ENCODE data around the gene LEO1.
A peak's percentile ranks its signal among the peaks of the same experiment; 100 is the strongest.

Gene LEO1

DNA sequence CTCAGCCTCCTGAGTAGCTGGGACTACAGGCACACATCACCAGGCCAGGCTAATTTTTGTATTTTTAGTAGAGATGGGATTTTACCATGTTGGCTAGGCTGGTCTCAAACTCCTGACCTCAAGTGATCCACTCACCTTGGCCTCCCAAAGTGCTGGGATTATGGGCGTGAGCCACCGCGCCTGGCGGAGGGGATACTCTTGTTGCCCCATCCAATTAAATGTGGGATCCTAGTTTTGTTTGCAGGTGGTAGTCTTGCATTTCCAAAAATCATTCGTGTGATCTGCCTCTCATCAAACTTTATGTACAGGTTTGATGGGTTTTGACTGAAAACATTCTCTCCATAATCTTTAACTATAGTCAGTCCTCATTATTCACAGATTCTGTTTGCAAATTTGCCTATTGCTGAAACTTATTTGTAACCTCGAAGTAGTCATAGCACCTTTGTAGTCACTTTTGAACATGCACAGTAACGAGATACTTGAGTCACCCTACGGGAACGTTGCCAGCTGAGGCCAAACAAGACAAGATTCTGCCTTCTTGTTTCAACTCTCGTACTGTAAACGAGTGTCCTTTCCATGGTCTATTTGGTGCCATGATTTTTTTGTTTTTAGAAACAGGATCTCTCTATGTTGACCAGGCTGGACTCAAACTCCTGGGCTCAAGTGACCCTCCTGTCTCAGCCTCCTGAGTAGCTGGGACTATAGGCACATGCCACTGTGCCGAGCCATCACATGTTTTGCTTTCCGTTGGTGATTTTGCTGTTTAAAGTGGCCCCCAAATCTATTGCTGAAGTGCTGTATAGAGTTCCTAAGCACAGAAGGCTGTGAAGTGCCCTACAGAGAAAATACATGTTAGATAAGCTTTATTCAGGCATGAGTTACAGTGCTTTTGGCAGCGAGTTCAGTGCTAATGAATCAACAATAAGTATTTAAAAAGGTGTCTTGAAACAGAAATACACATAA lies 39.3 kb upstream of the LEO1 start:
- peak; percentile 78 to 97 for DNase-seq (ENCODE audit: low read depth in 2 of 2)
- TF ChIP-seq, protein P1, sequence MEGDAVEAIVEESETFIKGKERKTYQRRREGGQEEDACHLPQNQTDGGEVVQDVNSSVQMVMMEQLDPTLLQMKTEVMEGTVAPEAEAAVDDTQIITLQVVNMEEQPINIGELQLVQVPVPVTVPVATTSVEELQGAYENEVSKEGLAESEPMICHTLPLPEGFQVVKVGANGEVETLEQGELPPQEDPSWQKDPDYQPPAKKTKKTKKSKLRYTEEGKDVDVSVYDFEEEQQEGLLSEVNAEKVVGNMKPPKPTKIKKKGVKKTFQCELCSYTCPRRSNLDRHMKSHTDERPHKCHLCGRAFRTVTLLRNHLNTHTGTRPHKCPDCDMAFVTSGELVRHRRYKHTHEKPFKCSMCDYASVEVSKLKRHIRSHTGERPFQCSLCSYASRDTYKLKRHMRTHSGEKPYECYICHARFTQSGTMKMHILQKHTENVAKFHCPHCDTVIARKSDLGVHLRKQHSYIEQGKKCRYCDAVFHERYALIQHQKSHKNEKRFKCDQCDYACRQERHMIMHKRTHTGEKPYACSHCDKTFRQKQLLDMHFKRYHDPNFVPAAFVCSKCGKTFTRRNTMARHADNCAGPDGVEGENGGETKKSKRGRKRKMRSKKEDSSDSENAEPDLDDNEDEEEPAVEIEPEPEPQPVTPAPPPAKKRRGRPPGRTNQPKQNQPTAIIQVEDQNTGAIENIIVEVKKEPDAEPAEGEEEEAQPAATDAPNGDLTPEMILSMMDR (IDR thresholded peaks at IDR 0.05; ENCODE audit: low read depth, low read length), result no peak
- no peak overlapping the region for H3K4me3 ChIP-seq (replicated peaks in 1 of 2; ENCODE audit: low read depth in 2 of 2, low read length in 2 of 2)

DNA sequence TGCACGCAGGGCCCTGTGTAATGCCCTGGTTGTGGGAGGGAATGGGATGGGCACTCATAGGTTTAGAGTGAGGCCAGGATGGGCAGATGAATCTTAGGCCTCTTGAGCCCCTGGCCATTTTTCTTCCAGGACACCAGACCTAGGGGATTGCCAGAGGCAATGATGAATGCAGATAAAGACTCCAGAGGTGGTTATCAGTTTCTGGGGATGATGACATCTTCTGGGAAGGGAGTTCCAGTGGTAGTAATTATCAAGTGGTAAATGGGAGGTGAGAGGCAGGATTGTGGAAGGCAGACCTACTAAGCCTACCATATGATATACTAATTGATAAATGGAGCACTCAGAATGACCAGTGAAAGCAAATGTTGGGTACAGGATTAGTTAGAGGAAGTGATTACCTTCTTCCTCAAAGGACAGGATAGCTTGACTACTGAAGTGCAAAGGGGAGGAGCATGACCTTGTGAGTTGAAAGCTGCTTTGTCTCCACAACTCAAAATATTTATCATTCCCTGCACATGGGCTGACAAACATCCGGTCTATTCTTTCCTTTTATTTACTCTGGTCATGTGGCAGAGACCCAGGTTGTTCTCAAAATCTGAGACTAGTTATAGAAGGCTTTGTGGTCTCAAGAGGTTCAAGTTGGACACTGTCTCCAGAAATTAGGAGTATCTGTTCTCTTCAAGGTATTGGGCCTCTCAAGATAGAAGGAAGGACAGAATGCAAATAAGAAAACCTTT lies 37.3 kb upstream of the LEO1 start:
- no peak overlapping the region for H3K4me3 ChIP-seq (replicated peaks in 1 of 2; ENCODE audit: low read depth in 2 of 2, low read length in 2 of 2)
- TF ChIP-seq, protein P1 (IDR thresholded peaks at IDR 0.05; ENCODE audit: low read depth, low read length), result no peak
- DNase-seq (ENCODE audit: low read depth in 2 of 2), result peak in 1 of 2 donors; percentile 33

DNA sequence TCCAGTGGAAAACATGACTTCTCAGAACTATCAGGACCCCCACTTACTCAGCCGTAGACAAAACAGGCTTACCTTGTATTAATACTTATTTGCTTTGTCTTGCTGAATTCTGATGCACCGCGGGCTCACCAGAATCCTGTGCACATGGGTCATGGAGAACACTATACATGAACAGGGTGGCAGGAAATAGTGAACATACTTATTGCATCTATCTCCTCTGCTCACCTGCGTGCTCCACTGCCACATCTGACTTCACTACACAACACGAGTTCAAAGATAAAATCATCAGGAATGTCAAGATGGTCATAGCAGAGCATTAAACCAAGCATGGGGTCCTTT lies 36.8 kb upstream of the LEO1 start:
- DNase-seq (ENCODE audit: low read depth in 2 of 2), result no peak
- H3K4me3 ChIP-seq (replicated peaks in 1 of 2; ENCODE audit: low read depth in 2 of 2, low read length in 2 of 2), result no peak overlapping the region
- TF ChIP-seq, protein P1 (IDR thresholded peaks at IDR 0.05; ENCODE audit: low read depth, low read length), result no peak

DNA sequence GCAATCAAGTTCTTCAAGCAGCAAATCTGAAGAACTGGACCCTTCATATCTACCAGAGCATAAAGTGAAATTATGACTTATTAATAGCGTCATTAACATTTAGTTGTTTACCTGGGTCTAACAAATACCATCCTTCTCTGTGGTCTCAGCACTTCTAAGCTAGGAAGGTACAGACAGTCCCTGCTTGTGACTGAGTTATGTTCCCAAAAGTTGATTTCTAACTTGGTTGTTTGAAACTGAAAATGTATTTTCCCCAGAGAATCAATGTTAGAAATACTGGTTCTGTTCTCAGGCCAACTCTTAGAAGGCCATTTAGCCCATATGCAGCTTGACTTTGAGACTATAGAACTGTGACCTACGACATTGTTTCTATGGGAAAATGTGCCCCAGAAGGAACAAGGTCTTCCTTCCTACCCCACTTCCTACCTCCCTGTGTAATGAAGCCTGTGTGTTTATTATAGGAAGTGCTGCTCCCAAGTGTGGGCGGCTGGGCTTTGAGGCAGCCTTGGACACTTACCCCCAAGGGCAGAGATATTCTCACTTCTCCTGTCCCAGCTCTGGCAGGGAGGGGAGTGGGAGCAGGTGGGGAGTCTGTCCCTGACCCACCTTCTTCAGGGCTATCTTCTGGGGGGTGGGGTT lies 35.2 kb upstream of the LEO1 start:
- no peak for DNase-seq (ENCODE audit: low read depth in 2 of 2)
- no peak overlapping the region for H3K4me3 ChIP-seq (replicated peaks in 1 of 2; ENCODE audit: low read depth in 2 of 2, low read length in 2 of 2)
- TF ChIP-seq, protein P1 (IDR thresholded peaks at IDR 0.05; ENCODE audit: low read depth, low read length), result no peak

DNA sequence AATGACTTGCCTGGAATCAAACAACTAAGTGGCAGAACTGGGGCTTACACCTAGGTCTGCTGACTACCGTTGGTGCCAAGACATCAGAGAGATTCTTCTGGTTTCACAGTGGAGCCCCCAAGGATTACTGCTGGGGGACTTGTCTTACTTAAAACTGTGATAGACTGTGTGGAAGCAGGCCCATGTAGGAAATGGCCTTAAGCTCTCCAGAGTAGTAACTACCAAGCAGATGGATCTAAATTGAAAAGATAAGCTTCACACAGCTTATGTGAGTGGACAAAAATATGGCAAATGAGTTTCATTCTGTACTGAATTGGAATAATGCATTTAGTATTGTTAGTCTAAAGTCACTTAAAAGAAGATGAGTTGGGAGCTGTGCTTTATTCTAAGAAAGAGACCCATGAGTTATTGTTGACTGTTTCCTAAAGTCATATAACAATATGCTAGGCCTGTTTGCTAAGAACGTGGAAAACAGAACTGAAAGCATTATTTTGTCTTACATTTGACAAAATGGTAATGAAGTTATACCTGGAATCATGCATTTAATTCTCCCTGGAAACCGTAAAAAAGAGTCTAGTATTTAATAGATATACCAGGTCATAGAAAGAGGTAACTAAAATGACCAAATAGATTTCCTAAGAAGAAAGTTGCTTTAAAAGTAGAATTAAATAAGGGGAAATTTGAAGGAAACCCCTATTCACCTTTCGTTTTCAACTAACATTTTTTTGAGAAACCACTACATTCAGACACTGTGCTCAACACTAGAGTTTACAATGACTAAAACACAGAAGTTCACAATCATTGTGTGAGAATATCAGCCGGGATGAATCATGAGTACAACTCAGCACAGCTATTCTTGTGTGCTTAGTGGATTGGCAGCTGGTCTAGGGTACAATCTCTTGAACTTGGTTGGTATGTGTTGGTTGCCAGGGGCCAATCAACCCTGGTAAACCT lies 34.4 kb upstream of the LEO1 start:
- TF ChIP-seq, protein P1 (IDR thresholded peaks at IDR 0.05; ENCODE audit: low read depth, low read length), result no peak
- no peak overlapping the region for H3K4me3 ChIP-seq (replicated peaks in 1 of 2; ENCODE audit: low read depth in 2 of 2, low read length in 2 of 2)
- DNase-seq (ENCODE audit: low read depth in 2 of 2), result peak; percentile 52 to 85

DNA sequence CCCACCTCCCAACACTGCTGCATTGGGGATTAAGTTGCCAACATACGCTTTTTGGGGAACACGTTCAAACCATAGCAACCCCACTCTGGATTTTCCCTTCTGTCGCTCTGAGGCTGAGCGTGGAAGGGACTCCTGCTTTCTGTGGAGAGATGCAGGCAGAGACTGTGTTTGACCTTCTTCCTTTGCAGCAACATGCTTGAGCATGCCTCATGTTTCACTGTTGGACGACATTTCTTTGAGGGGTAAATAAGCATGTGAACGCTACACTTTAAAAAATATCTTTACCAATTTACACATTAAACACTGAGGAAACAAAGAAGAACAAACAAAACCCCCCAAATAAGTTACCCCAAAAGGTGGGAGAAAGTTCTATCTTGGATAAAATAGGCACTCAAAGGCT lies 33.2 kb upstream of the LEO1 start:
- TF ChIP-seq, protein P1 (IDR thresholded peaks at IDR 0.05; ENCODE audit: low read depth, low read length), result no peak
- no peak for DNase-seq (ENCODE audit: low read depth in 2 of 2)
- no peak overlapping the region for H3K4me3 ChIP-seq (replicated peaks in 1 of 2; ENCODE audit: low read depth in 2 of 2, low read length in 2 of 2)

Measured in cardiac fibroblast (primary cell).